Measurements from ENCODE around the gene SMAD2. TPM values are rescaled to one million over a fixed set of nuclear protein-coding genes. Genes with fewer than 3 reads are reported as not detected.

SMAD2 gene
- total RNA-seq, 6 experiments from 2014 or later = 31.2 to 46.1 (median 36.0) TPM

- ATAC-seq = no peak
- WGBS (ENCODE audit: insufficient coverage, low coverage, low lambda C conversion rate, missing lambda C conversion rate) = 91% methylated on average over 7 of the region's 9 CpGs
- no peaks in the 10 kb centered on the region for H3K36me3 ChIP-seq
- intact Hi-C loops (cut with DNase I) = no loop called here
- no peak overlapping the region for H3K27ac ChIP-seq
- H3K4me1 ChIP-seq = peaks cover 0 to 11% (median 0%) of the 10 kb centered on the region in 4 donors
- no peak for TF ChIP-seq POLR2A (IDR thresholded peaks at IDR 0.05)
- no peak for TF ChIP-seq CTCF (IDR thresholded peaks at IDR 0.05)
- no peaks in the 10 kb centered on the region for H3K27me3 ChIP-seq
- no peak for DNase-seq
- H3K4me3 ChIP-seq = no peak overlapping the region
- H3K9me3 ChIP-seq = no peaks in the 10 kb centered on the region
Measured at GRCh38 chr18:47893939-47894699, 36.3 kb downstream of the SMAD2 start.

DNA sequence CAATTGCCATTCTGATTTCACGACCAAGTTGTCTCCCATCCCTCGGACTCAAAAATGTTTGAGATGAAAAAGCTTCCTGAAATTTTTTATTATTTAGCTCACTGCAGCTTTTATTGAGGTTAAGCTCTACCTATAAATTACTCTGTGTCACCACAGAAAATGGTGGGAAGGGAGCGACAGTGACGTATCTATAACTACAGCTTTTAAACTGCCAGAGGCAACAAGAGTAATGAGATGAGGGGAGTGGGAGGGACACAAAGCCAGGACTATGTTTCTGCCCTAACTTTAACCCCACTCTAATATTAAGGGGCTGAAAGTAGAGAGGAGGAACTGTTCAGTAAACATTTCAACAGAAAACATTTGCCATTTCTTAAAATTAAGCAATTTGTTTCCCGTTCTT, 37.4 kb downstream of the SMAD2 start:
- Histone ChIP-seq H3K9me3 (no peaks in the 10 kb centered on the region), H3K4me1 (peaks cover 0 to under 1% (median 0%) of the 10 kb centered on the region in 4 donors), H3K4me3 (no peak overlapping the region), H3K27ac (no peak overlapping the region), H3K27me3 (no peaks in the 10 kb centered on the region), H3K36me3 (no peaks in the 10 kb centered on the region)
- ATAC-seq = no peak
- no peak for DNase-seq
- intact Hi-C loops (cut with DNase I) = no loop called here
- TF ChIP-seq POLR2A (IDR thresholded peaks at IDR 0.05) (no peak), CTCF (IDR thresholded peaks at IDR 0.05) (no peak)
- 83% methylated on average over 5 of the region's 5 CpGs for WGBS (ENCODE audit: insufficient coverage, low coverage, low lambda C conversion rate, missing lambda C conversion rate)

GRCh38 chr18:47888156-47888555, 42.3 kb downstream of the SMAD2 start:
- H3K27ac ChIP-seq = no peak overlapping the region
- H3K27me3 ChIP-seq = no peaks in the 10 kb centered on the region
- TF ChIP-seq POLR2A (IDR thresholded peaks at IDR 0.05) = no peak
- no peak for TF ChIP-seq CTCF (IDR thresholded peaks at IDR 0.05)
- intact Hi-C loops (cut with DNase I) = no loop called here
- DNase-seq (no peak), ATAC-seq (no peak)
- 84% methylated on average over 3 of the region's 3 CpGs for WGBS (ENCODE audit: insufficient coverage, low coverage, low lambda C conversion rate, missing lambda C conversion rate)
- no peaks in the 10 kb centered on the region for H3K4me1 ChIP-seq
- peaks cover 0 to 2% (median 0%) of the 10 kb centered on the region in 4 donors for H3K36me3 ChIP-seq
- no peaks in the 10 kb centered on the region for H3K9me3 ChIP-seq
- no peak overlapping the region for H3K4me3 ChIP-seq

GRCh38 chr18:47887227-47887626, 43.2 kb downstream of the SMAD2 start:
- H3K27me3 ChIP-seq = no peaks in the 10 kb centered on the region
- no peaks in the 10 kb centered on the region for H3K9me3 ChIP-seq
- DNase-seq (no peak), ATAC-seq (no peak)
- no peak overlapping the region for H3K27ac ChIP-seq
- H3K4me3 ChIP-seq = no peak overlapping the region
- TF ChIP-seq CTCF (IDR thresholded peaks at IDR 0.05) (no peak), POLR2A (IDR thresholded peaks at IDR 0.05) (no peak)
- intact Hi-C loops (cut with DNase I) = no loop called here
- H3K4me1 ChIP-seq = no peaks in the 10 kb centered on the region
- 86% methylated on average over 4 of the region's 4 CpGs for WGBS (ENCODE audit: insufficient coverage, low coverage, low lambda C conversion rate, missing lambda C conversion rate)
- H3K36me3 ChIP-seq = peaks cover 0 to 2% (median 0%) of the 10 kb centered on the region in 4 donors

Data from right lobe of liver (tissue), 6 donors.